T-cell (primary cell): ENCODE results near the gene OOSP1. TPM values are rescaled to one million over a fixed set of nuclear protein-coding genes. Genes with fewer than 3 reads are reported as not detected.
"Not testable (repeated sequence)": the region's sequence is repeated elsewhere in the genome, so short reads cannot be mapped to it uniquely, and the experiment has no call there.

Source experiments
- ATAC-seq, 4 experiments: fragments of 200-7000 bp in 3 of 4; fragments of 150-1000 bp in 1 of 4; cut with Tn5 transposase; replicated peaks in 1 of 4; 1 replicate in 3 of 4; 2 replicates in 1 of 4; pipeline ENCODE4 v1.10.0; 2021; ENCODE audit warnings: moderate library complexity in 3 of 4, mild to moderate bottlenecking in 2 of 4, moderate number of reproducible peaks in 1 of 4
- CTCF ChIA-PET, 2 donors: fragments of 300-600 bp; sonication (Branson Sonifier 250); formaldehyde crosslinking; loops; one replicate each; lab custom pipeline; 2022; ENCODE audit warnings: antibody characterized with exemption in 2 of 2; lab: Charles Lee
- POLR2A ChIA-PET, 2 donors: fragments of 300-600 bp; sonication (Branson Sonifier 250); formaldehyde crosslinking; loops; one replicate each; lab custom pipeline; 2022; ENCODE audit warnings: antibody characterized with exemption in 2 of 2; lab: Charles Lee
- DNase-seq, 35 experiments: peaks; one replicate each; pipeline versions ENCODE4 v3.0.0 to v3.0.0-alpha.2; 2013 to 2023
- H3K27ac ChIP-seq: one replicate; pipeline ENCODE4 v1.5.1; 2013; ENCODE audit warnings: low read length
- H3K27me3 ChIP-seq, 2 experiments: replicated peaks in 1 of 2; 1 replicate in 1 of 2; 2 replicates in 1 of 2; pipeline versions ENCODE4 v1.6.1 to v1.7.0; 2013; ENCODE audit warnings: low read length in 1 of 2, mixed read lengths in 1 of 2; ENCODE audit not compliant: control insufficient read depth in 2 of 2, insufficient read depth in 2 of 2; ENCODE audit errors: extremely low read depth in 1 of 2
- H3K36me3 ChIP-seq, 2 donors: 1 replicate in 1 of 2; 2 replicates in 1 of 2; pipeline versions ENCODE4 v1.6.1 to v1.7.0; 2013; ENCODE audit warnings: low read length in 1 of 2; ENCODE audit not compliant: control insufficient read depth in 2 of 2, insufficient read depth in 1 of 2; ENCODE audit errors: extremely low read depth in 1 of 2
- H3K4me1 ChIP-seq, 2 experiments: 1 replicate in 1 of 2; 2 replicates in 1 of 2; pipeline versions ENCODE4 v1.6.1 to v1.7.0; 2013; ENCODE audit warnings: low read length in 2 of 2, mixed read lengths in 1 of 2; ENCODE audit not compliant: insufficient read depth in 2 of 2, control insufficient read depth in 1 of 2; ENCODE audit errors: extremely low read depth in 1 of 2
- H3K4me3 ChIP-seq, 2 donors: 1 replicate in 1 of 2; 2 replicates in 1 of 2; pipeline versions ENCODE4 v1.5.1 to v1.7.0; 2013; ENCODE audit warnings: mild to moderate bottlenecking in 2 of 2, low read length in 1 of 2, moderate library complexity in 1 of 2; ENCODE audit not compliant: control insufficient read depth in 1 of 2; ENCODE audit errors: extremely low read depth in 1 of 2
- H3K9me3 ChIP-seq: 2 replicates; pipeline ENCODE4 v1.7.0; 2013
- H3K27ac Mint-ChIP-seq, 2 donors: one replicate each; pipeline ENCODE4 v1.8.0; 2020 to 2021; ENCODE audit warnings: mild to moderate bottlenecking in 2 of 2, mixed read lengths in 2 of 2
- H3K27me3 Mint-ChIP-seq, 2 donors: one replicate each; pipeline ENCODE4 v1.8.0; 2021 to 2022; ENCODE audit warnings: mixed read lengths in 2 of 2
- H3K36me3 Mint-ChIP-seq: one replicate; pipeline ENCODE4 v1.8.0; 2021; ENCODE audit warnings: mixed read lengths
- H3K4me1 Mint-ChIP-seq, 3 donors: one replicate each; pipeline ENCODE4 v1.8.0; 2020 to 2022; ENCODE audit warnings: mixed read lengths in 3 of 3, mild to moderate bottlenecking in 1 of 3
- H3K4me3 Mint-ChIP-seq, 3 donors: one replicate each; pipeline ENCODE4 v1.8.0; 2020 to 2022; ENCODE audit warnings: mild to moderate bottlenecking in 3 of 3, mixed read lengths in 3 of 3, moderate library complexity in 3 of 3
- H3K9me3 Mint-ChIP-seq, 3 donors: one replicate each; pipeline ENCODE4 v1.8.0; 2020 to 2022; ENCODE audit warnings: mixed read lengths in 3 of 3
- WGBS: methylation state at CpG from one replicate; pipeline ENCODE4 v1.1.5; 2013; ENCODE audit warnings: missing lambda C conversion rate; ENCODE audit not compliant: insufficient coverage; 5-methylcytosine and 5-hydroxymethylcytosine counted together
- total RNA-seq, 35 experiments: library from RNA in 6 of 35; stranded (reverse) in 6 of 35; fragments of 120-200 nt in 1 of 35; gene quantifications; one replicate each; pipeline versions ENCODE4 v1.2.1 to v1.2.4 and lab custom pipeline; 2013 to 2026

OOSP1 gene
- total RNA-seq, 5 donors from 2014 or later (not counting 1 experiment from before 2014, with no cell fraction given), result not detected

GRCh38 chr11:59982037-59982436 lies 43.8 kb downstream of the OOSP1 start:
- H3K9me3 Mint-ChIP-seq, H3K9me3 ChIP-seq, H3K27ac ChIP-seq, H3K27ac Mint-ChIP-seq, CTCF ChIA-PET, H3K4me1 Mint-ChIP-seq, H3K36me3 ChIP-seq, H3K36me3 Mint-ChIP-seq, DNase-seq, ATAC-seq, H3K4me3 Mint-ChIP-seq, H3K27me3 ChIP-seq, H3K4me1 ChIP-seq, H3K4me3 ChIP-seq, POLR2A ChIA-PET: not testable (repeated sequence)
- no CpG with 5 or more reads among the region's 4 CpGs for WGBS
- H3K27me3 Mint-ChIP-seq, result peaks cover 11 to 16% of the 10 kb centered on the region in 2 donors

- Histone ChIP-seq H3K4me3 (no peak overlapping the region), H3K27ac (no peak overlapping the region), H3K4me1 (no peaks in the 10 kb centered on the region), H3K36me3 (no peaks in the 10 kb centered on the region), H3K27me3 (no peaks in the 10 kb centered on the region), H3K9me3 (no peaks in the 10 kb centered on the region)
- WGBS, result no CpG with 5 or more reads among the region's 1 CpG
- H3K4me3 Mint-ChIP-seq, result no peak overlapping the region
- peaks cover 9 to 16% of the 10 kb centered on the region in 2 donors for H3K27me3 Mint-ChIP-seq
- H3K4me1 Mint-ChIP-seq, result no peaks in the 10 kb centered on the region
- no peak for ATAC-seq
- H3K36me3 Mint-ChIP-seq, result no peaks in the 10 kb centered on the region
- H3K27ac Mint-ChIP-seq, result no peak overlapping the region
- DNase-seq, result no peak
- H3K9me3 Mint-ChIP-seq, result peaks cover 0 to 6% (median 0%) of the 10 kb centered on the region in 3 donors
- POLR2A ChIA-PET, result no interaction called here
- CTCF ChIA-PET, result interaction anchor here in 1 of 2 donors (1.1 kb wide), 1 partner anchor 14 kb away, joined by 3 read pairs; no protein-coding TSS in a partner anchor
Observed at GRCh38 chr11:59983212-59983611, 45.0 kb downstream of the OOSP1 start.

DNA sequence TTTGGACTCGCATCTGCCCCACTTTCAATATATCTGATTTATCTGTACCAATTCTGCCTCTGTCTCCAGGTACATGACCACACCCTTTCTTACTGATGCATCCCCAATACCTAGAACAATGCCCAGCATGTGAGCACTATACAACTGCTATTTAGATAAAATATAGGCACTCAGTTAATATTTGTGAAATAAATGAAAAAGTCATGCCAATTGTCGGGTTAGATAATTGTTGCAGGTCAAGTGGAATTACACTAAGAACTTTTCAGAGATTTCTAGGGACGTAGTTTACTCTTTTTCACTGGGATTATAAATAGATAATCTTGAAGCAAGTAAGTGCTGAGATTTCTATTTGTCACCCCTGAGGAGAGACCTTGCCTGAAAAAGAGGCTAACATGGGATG lies 46.1 kb downstream of the OOSP1 start:
- ATAC-seq, result no peak
- H3K27me3 ChIP-seq, result no peaks in the 10 kb centered on the region
- POLR2A ChIA-PET, result no interaction called here
- no peaks in the 10 kb centered on the region for H3K4me1 ChIP-seq
- CTCF ChIA-PET, result interaction anchor here in 1 of 2 donors (1.1 kb wide), 1 partner anchor 13 kb away, joined by 3 read pairs; no protein-coding TSS in a partner anchor
- H3K27me3 Mint-ChIP-seq, result peaks cover 3 to 21% of the 10 kb centered on the region in 2 donors
- H3K36me3 Mint-ChIP-seq, result no peaks in the 10 kb centered on the region
- H3K36me3 ChIP-seq, result no peaks in the 10 kb centered on the region
- H3K27ac ChIP-seq, result no peak overlapping the region
- WGBS, result no CpG with 5 or more reads among the region's 3 CpGs
- H3K27ac Mint-ChIP-seq, result no peak overlapping the region
- no peaks in the 10 kb centered on the region for H3K4me1 Mint-ChIP-seq
- no peak overlapping the region for H3K4me3 ChIP-seq
- no peak for DNase-seq
- no peak overlapping the region for H3K4me3 Mint-ChIP-seq
- no peaks in the 10 kb centered on the region for H3K9me3 ChIP-seq
- H3K9me3 Mint-ChIP-seq, result peaks cover 5 to 13% (median 7%) of the 10 kb centered on the region in 3 donors

GRCh38 chr11:59990421-59990820 lies 52.2 kb downstream of the OOSP1 start:
- no peak for DNase-seq
- Histone ChIP-seq H3K4me3 (no peak overlapping the region), H3K4me1 (no peaks in the 10 kb centered on the region), H3K27me3 (no peaks in the 10 kb centered on the region), H3K36me3 (no peaks in the 10 kb centered on the region), H3K27ac (no peak overlapping the region), H3K9me3 (no peaks in the 10 kb centered on the region)
- Mint-ChIP-seq H3K4me1 (no peaks in the 10 kb centered on the region), H3K9me3 (peaks cover 14 to 28% (median 27%) of the 10 kb centered on the region in 3 donors), H3K27me3 (peaks cover 3 to 29% of the 10 kb centered on the region in 2 donors), H3K4me3 (no peak overlapping the region), H3K27ac (no peak overlapping the region), H3K36me3 (no peaks in the 10 kb centered on the region)
- ChIA-PET POLR2A (no interaction called here), CTCF (no interaction called here)
- no CpG with 5 or more reads among the region's 1 CpG for WGBS
- ATAC-seq, result no peak

- Histone ChIP-seq H3K9me3 (no peaks in the 10 kb centered on the region), H3K27ac (no peak overlapping the region), H3K36me3 (no peaks in the 10 kb centered on the region), H3K27me3 (no peaks in the 10 kb centered on the region), H3K4me1 (no peaks in the 10 kb centered on the region), H3K4me3 (no peak overlapping the region)
- Mint-ChIP-seq H3K9me3 (peaks cover 14 to 28% (median 27%) of the 10 kb centered on the region in 3 donors), H3K4me1 (no peaks in the 10 kb centered on the region), H3K27ac (no peak overlapping the region), H3K4me3 (no peak overlapping the region), H3K36me3 (no peaks in the 10 kb centered on the region), H3K27me3 (peaks cover 3 to 29% of the 10 kb centered on the region in 2 donors)
- no peak for ATAC-seq
- WGBS, result 40% methylated on average over 1 of the region's 5 CpGs
- DNase-seq, result no peak
- ChIA-PET POLR2A (no interaction called here), CTCF (no interaction called here)
Observed at GRCh38 chr11:59992425-59992824, 54.2 kb downstream of the OOSP1 start.

- H3K27ac ChIP-seq, result no peak overlapping the region
- no CpG with 5 or more reads among the region's 2 CpGs for WGBS
Observed at GRCh38 chr11:59997800-59998199, 59.6 kb downstream of the OOSP1 start.

More at GRCh38 chr11:59997800-59998199, 59.6 kb downstream of the OOSP1 start:
- DNase-seq, result no peak
- Histone ChIP-seq H3K36me3 (no peaks in the 10 kb centered on the region), H3K4me1 (no peaks in the 10 kb centered on the region), H3K27me3 (no peaks in the 10 kb centered on the region), H3K9me3 (no peaks in the 10 kb centered on the region), H3K4me3 (no peak overlapping the region)
- POLR2A ChIA-PET, result no interaction called here
- Mint-ChIP-seq H3K9me3 (peaks cover 0 to 4% (median 0%) of the 10 kb centered on the region in 3 donors), H3K4me1 (no peaks in the 10 kb centered on the region), H3K36me3 (no peaks in the 10 kb centered on the region), H3K4me3 (no peak overlapping the region), H3K27me3 (peaks cover 4 to 27% of the 10 kb centered on the region in 2 donors), H3K27ac (no peak overlapping the region)
- CTCF ChIA-PET, result interaction anchor here in 1 of 2 donors (1.4 kb wide), 1 partner anchor 14 kb away, joined by 3 read pairs; no protein-coding TSS in a partner anchor
- ATAC-seq, result no peak
